Femur (tissue), 1 donor: ENCODE data around the gene TUBA4B.

Experiments used
- DNase-seq: peaks from one replicate; pipeline ENCODE4 v3.0.0-alpha.2; 2017

The TUBA4B gene

GRCh38 chr2:219218732-219219701, 34.0 kb upstream of the TUBA4B start, which contains the start of gene ABCB6:
Gene ABCB6 (minus strand): TSS chr2:219218958. CDS start chr2:219218673, 285 bp downstream.
- peak; percentile 99 for DNase-seq

GRCh38 chr2:219219784-219220532, 33.1 kb upstream of the TUBA4B start:
- no peak for DNase-seq

- no peak for DNase-seq
Observed at GRCh38 chr2:219220652-219221402, 32.2 kb upstream of the TUBA4B start.

- DNase-seq: no peak
Observed at GRCh38 chr2:219221957-219222518, 31.0 kb upstream of the TUBA4B start.

- no peak for DNase-seq
Observed at GRCh38 chr2:219223831-219224610, 29.0 kb upstream of the TUBA4B start.

GRCh38 chr2:219225350-219225749, 27.7 kb upstream of the TUBA4B start:
- no peak for DNase-seq

- no peak for DNase-seq
Observed at GRCh38 chr2:219228041-219228910, 24.8 kb upstream of the TUBA4B start.

- DNase-seq: no peak
Observed at GRCh38 chr2:219228911-219229304, 24.1 kb upstream of the TUBA4B start.

GRCh38 chr2:219229305-219230058, 23.6 kb upstream of the TUBA4B start, which contains the start of the genes ANKZF1 and ATG9A:
Gene ANKZF1 (plus strand): TSS chr2:219229806. CDS start chr2:219230258, 452 bp downstream.
Gene ATG9A (minus strand): TSS chr2:219229636. CDS start chr2:219228024, 1,612 bp downstream.
- peak; percentile 99 for DNase-seq

GRCh38 chr2:219230059-219230540, 22.9 kb upstream of the TUBA4B start:
- DNase-seq: no peak

GRCh38 chr2:219234331-219234730, 18.7 kb upstream of the TUBA4B start:
- DNase-seq: no peak

- no peak for DNase-seq
Observed at GRCh38 chr2:219243291-219243761, 9.7 kb upstream of the TUBA4B start.

GRCh38 chr2:219244789-219245147, 8.3 kb upstream of the TUBA4B start:
- DNase-seq: no peak

- peak; percentile 96 for DNase-seq
Observed at GRCh38 chr2:219245148-219245898, 7.7 kb upstream of the TUBA4B start, which contains the start of the genes GLB1L and STK16. Gene GLB1L (minus strand): TSS chr2:219245444. CDS start chr2:219243573, 1,871 bp downstream. Gene STK16 (plus strand): TSS chr2:219245479. CDS start chr2:219246000, 521 bp downstream.

- no peak for DNase-seq
Observed at GRCh38 chr2:219245899-219246230, 7.2 kb upstream of the TUBA4B start.

- DNase-seq: no peak
Observed at GRCh38 chr2:219246559-219246958, 6.5 kb upstream of the TUBA4B start.

- DNase-seq: no peak
Observed at GRCh38 chr2:219247678-219248642, 5.1 kb upstream of the TUBA4B start.
